ENCODE measurements around the gene PCBP3. TPM values are rescaled to one million over a fixed set of nuclear protein-coding genes. Genes with fewer than 3 reads are reported as not detected.
"Not testable (repeated sequence)": the region's sequence is repeated elsewhere in the genome, so short reads cannot be mapped to it uniquely, and the experiment has no call there.

Gene PCBP3
- total RNA-seq, 1 donor from 2014 or later: not detected

DNA sequence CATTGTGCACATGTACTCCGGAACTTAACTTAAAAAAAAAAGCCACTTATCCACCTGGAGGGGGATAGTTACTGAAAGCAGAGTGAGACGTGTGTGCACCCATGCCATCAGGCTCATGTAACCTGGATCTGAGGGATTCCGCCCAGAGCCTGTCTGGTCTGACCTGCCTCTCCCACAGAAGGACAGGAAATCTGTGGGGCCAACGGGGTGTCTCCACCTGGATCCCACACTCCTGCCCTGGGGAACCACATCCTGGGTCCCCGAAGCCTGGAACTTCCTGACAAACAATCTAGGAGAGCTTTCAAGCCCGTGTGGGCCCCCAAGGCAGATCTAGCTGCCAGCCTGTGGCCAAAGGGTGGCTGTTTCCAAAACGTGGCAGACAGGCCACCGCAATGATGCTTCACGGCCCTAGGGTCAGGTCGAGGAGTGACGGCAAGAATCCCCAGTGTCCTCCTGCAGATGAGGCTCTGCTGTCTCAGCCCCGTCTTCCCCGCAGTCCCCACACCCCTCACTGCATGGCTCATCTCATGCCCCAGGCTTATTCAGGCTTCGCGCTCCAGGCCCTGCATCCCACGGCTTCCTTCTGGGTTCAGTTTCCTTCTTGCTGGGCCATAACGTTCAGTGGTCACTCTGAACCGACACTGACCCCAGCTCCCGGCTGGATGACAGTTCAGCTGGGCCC is 21.0 kb upstream of the PCBP3 start:
- DNase-seq (ENCODE audit: low read depth): no peak
- TF ChIP-seq, protein P1, sequence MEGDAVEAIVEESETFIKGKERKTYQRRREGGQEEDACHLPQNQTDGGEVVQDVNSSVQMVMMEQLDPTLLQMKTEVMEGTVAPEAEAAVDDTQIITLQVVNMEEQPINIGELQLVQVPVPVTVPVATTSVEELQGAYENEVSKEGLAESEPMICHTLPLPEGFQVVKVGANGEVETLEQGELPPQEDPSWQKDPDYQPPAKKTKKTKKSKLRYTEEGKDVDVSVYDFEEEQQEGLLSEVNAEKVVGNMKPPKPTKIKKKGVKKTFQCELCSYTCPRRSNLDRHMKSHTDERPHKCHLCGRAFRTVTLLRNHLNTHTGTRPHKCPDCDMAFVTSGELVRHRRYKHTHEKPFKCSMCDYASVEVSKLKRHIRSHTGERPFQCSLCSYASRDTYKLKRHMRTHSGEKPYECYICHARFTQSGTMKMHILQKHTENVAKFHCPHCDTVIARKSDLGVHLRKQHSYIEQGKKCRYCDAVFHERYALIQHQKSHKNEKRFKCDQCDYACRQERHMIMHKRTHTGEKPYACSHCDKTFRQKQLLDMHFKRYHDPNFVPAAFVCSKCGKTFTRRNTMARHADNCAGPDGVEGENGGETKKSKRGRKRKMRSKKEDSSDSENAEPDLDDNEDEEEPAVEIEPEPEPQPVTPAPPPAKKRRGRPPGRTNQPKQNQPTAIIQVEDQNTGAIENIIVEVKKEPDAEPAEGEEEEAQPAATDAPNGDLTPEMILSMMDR (IDR thresholded peaks at IDR 0.05; ENCODE audit: insufficient read depth, low read length, severe bottlenecking): no peak

DNA sequence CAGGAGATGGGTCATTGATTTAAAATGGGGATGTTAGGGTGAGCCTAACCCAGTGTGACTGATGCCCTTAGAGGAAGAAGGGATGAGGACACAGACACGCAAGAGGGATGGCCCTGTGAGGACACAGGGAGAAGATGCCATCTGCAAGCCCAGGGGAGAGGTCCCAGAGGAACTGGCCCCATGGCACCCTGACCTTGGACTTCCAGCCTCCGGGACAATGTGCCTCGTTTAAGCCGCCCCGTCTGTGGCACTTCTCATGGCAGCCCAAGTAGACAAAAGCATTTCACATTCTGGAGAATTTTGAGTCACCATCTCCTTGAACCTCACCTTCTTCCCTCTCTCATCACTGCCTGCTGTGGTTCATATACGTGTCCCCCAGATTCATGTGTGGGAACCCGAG is 20.1 kb upstream of the PCBP3 start:
- DNase-seq (ENCODE audit: low read depth): no peak
- TF ChIP-seq, protein P1 (IDR thresholded peaks at IDR 0.05; ENCODE audit: insufficient read depth, low read length, severe bottlenecking): no peak
- no peaks in the 10 kb centered on the region for H3K27me3 ChIP-seq (ENCODE audit: control insufficient read depth, insufficient read depth, low read length)

More for the DNA sequence above, 21.0 kb upstream of the PCBP3 start:
- FAIRE-seq: no peak
- H3K4me3 ChIP-seq (ENCODE audit: low read depth, low read length): no peak overlapping the region
- H3K27me3 ChIP-seq (ENCODE audit: control insufficient read depth, insufficient read depth, low read length): no peaks in the 10 kb centered on the region
- H3K36me3 ChIP-seq (ENCODE audit: control insufficient read depth, insufficient read depth, low read length): no peaks in the 10 kb centered on the region

DNA sequence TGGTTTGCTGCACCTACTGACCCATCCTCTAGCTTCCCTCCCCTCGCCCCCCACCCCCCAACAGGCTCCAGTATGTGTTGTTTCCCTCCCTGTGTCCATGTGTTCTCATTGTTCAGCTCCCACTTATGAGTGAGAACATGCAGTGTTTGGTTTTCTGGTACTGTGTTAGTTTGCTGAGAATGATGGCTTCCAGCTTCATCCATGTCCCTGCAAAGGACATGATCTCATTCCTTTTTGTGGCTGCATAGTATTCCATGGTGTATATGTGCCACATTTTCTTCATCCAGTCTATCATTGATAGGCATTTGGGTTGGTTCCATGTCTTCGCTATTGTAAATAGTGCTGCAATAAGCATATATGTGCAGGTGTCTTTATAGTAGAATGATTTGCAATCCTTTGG is 17.4 kb upstream of the PCBP3 start:
- not testable (repeated sequence) for H3K27me3 ChIP-seq (ENCODE audit: control insufficient read depth, insufficient read depth, low read length); DNase-seq (ENCODE audit: low read depth); H3K36me3 ChIP-seq (ENCODE audit: control insufficient read depth, insufficient read depth, low read length); FAIRE-seq; H3K4me3 ChIP-seq (ENCODE audit: low read depth, low read length)

More for the DNA sequence above, 20.1 kb upstream of the PCBP3 start:
- no peak for FAIRE-seq
- Histone ChIP-seq H3K4me3 (ENCODE audit: low read depth, low read length) (no peak overlapping the region), H3K36me3 (ENCODE audit: control insufficient read depth, insufficient read depth, low read length) (no peaks in the 10 kb centered on the region)

DNA sequence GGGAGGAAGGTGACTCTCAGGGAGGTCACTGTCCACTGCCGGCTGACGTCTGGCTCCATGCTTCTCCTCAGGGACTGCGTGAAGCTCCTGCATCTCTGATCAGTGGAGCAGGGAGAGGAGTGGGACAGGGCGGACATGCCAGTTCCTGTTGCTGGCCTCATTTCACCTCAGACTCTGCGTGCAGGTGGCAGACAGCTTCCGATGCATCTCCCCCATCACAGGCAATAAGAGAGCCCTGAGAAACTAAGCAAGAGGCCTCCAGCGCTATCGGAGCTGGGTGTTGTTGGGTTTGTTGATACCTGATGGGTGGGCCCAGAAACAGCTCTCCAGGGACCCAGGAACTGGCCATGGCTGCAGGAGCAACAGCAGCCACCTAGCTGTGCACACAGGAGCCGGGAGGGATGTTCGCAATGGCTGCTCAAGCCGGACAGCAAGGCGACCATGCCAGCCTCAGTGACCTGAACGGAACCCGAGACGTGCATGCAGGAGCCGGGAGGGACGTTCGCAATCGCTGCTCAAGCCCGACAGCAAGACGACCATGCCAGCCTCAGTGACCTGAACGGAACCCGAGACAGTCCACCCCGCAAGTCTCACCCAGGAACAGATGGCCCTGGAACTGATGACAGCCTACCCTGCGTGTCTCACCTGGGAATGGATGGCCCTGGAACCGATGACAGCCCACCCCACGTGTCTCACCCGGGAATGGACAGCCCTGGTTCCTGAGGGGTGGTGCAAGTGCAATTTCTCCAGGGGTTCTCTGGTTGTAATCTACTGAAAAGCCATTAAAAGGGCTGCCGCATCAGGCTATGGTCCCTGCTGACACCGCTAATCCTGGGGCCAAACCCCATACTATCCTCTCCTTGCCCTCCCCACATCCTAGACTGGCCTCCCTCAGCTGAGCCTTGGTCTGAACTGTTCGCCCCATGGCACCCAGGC is 14.2 kb upstream of the PCBP3 start:
- Histone ChIP-seq H3K4me3 (ENCODE audit: low read depth, low read length) (no peak overlapping the region), H3K27me3 (ENCODE audit: control insufficient read depth, insufficient read depth, low read length) (no peaks in the 10 kb centered on the region), H3K36me3 (ENCODE audit: control insufficient read depth, insufficient read depth, low read length) (no peaks in the 10 kb centered on the region)
- TF ChIP-seq, protein P1 (IDR thresholded peaks at IDR 0.05; ENCODE audit: insufficient read depth, low read length, severe bottlenecking): no peak
- FAIRE-seq: no peak
- no peak for DNase-seq (ENCODE audit: low read depth)

DNA sequence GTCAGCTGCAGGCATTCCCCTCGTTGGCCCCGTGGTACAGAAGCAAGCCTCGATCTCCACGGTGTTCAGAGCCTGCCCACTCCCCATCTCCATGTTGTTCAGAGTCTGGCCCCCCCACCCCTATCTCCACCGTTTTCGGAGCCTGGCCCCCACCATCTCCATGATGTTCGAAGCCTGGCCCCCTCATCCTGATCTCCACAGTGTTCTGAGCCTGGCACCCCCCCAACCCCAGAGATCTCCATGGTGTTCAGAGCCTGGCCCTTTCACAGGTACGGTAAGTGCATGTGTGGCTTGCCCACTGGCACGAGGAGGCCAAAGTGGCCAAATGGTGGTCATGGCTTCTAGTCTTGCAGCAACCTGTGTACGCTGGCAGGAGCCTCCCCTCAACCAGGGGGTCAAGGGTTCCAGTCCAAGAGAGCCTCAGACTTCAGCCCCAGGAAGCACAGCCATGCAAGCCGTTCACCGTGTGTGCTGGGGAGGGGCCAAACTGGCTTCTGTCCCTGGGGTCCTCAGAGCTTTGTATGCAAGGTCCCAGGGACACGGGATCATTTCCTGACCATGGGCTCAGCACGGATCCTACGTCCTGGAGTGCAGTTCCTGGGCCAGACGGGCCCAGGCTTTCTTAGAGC is 13.3 kb upstream of the PCBP3 start:
- DNase-seq (ENCODE audit: low read depth) (no peak), FAIRE-seq (no peak)
- H3K36me3 ChIP-seq (ENCODE audit: control insufficient read depth, insufficient read depth, low read length): no peaks in the 10 kb centered on the region
- H3K27me3 ChIP-seq (ENCODE audit: control insufficient read depth, insufficient read depth, low read length): no peaks in the 10 kb centered on the region
- no peak overlapping the region for H3K4me3 ChIP-seq (ENCODE audit: low read depth, low read length)
- TF ChIP-seq, protein P1 (IDR thresholded peaks at IDR 0.05; ENCODE audit: insufficient read depth, low read length, severe bottlenecking): no peak

DNA sequence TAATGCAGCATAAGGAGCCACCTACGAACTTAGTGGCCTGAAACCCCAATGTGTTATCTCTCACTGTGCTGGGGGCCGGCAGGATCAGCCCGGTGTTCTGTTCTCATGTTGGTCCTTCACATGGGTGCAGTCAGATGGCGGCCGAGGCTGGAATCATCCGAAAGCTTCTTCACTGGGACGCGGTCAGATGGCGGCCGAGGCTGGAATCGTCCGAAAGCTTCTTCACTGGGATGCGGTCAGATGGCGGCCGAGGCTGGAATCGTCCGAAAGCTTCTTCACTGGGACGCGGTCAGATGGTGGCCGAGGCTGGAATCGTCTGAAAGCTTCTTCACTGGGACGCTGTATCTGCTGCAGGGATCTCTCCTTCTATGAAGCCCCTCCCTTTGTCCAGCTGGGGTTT is 12.6 kb upstream of the PCBP3 start:
- DNase-seq (ENCODE audit: low read depth) (no peak), FAIRE-seq (no peak)
- Histone ChIP-seq H3K4me3 (ENCODE audit: low read depth, low read length) (no peak overlapping the region), H3K36me3 (ENCODE audit: control insufficient read depth, insufficient read depth, low read length) (no peaks in the 10 kb centered on the region), H3K27me3 (ENCODE audit: control insufficient read depth, insufficient read depth, low read length) (no peaks in the 10 kb centered on the region)
- TF ChIP-seq, protein P1 (IDR thresholded peaks at IDR 0.05; ENCODE audit: insufficient read depth, low read length, severe bottlenecking): no peak

Measured in bronchial epithelial cell (primary cell).